ENCODE measurements around the gene COA8.

COA8 gene

DNA sequence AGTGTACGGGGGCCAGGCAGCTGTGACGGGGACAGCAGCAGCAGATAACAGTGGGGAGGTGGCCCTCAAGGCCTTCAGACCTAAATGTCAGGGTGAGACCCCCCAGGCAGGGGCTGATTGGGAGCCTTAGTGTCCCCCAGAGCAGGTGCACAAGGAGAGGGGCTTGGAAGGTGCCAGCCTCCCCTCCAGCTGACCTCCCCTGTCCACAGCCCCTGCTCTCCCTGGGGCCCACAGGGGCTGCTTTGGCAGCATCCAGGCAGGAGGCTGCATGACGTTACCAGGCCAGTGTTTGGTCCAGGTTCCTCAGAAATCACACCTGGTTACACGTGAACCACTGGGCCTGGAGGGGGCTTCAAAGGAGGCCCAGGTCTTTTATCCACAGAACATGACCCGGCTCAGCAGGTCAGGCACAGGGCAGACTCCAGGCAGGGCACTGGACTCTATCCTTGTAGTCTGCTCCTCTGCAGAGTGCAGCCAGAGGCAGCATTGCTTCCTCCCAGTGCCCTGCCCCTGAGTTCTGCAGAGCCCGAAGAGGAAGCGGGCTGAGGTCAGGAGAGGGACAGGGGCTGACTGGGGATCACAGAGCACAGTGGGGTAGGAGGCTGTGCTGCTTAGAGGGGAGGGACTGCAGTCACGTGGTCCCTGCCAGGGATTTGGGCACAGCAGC lies 36.4 kb upstream of the COA8 start:
- DNase-seq = no peak

DNA sequence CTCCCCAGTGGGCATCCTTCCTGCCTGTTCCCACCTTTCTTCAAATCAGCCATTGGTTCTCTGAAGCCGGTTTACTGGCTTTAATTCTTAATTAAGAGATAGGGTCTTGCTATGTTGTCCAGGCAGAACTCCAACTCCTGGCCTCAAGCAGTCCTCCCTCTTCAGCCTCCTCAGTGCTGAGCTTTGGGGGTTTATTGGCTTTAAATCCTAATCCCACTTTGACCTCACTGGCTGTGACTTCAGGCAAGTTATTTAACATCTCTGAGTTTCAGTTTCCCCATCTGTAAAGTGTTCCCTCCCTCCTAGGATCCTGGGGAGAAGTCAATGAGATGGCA lies 35.9 kb upstream of the COA8 start:
- no peak for DNase-seq

DNA sequence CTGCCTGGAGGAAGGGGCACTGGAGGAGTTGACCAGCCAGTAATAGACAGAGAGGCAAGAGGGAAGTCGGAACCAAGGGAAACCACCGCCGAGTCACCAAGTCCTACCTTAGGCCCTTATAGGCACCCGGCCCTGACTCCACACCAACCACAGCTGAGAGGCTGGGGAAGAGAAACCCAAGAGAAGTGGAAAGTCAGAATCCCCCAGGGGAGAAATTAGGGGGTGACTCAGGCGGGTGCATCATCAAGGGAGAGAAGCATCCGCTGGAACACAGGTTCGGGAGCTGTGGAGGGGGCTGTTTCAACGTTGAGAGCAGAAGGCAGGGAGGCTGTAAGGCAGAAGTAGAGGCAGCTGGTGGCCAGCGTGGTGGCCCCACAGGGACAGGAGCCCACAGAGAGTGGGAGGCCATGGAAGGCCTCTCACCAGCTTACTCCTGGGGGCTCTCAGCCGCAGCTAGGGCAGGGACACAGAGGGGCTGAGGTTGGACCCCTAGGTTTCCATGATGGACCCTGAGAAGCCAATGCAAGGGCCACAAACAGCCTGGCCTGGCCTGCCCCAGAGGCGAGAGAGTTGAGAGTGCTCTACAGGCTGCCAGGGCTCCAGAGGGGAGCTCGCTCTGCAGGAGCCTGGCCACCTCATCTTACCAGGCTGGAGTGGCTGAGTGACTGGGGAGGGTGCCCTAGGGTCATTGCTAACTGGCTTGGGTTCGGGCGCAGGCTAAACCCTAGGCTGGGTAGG lies 35.2 kb upstream of the COA8 start:
- no peak for DNase-seq

DNA sequence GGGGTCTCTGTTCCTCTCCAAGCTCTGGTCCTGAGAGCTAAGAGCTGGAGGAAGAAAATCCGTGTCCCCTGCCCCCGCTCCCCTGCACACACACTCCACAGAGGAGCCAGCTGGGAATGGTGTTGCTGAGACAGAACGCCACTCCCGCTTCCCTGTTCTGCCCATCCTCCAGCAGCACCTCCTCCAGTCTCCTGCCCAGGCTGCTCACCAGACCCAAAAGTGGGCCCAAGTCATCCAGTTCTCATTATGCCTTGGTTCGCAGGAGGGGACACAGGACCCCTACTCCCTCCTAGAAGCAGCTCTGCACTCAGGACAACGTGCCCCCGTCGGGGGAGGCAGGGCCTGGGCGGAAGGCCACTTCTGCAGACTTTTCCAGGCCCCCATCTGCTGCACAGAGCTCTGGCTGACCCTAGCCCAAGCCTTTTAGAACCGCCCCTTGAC lies 34.6 kb upstream of the COA8 start:
- DNase-seq = peak; percentile 14 to 66 (median 45)

DNA sequence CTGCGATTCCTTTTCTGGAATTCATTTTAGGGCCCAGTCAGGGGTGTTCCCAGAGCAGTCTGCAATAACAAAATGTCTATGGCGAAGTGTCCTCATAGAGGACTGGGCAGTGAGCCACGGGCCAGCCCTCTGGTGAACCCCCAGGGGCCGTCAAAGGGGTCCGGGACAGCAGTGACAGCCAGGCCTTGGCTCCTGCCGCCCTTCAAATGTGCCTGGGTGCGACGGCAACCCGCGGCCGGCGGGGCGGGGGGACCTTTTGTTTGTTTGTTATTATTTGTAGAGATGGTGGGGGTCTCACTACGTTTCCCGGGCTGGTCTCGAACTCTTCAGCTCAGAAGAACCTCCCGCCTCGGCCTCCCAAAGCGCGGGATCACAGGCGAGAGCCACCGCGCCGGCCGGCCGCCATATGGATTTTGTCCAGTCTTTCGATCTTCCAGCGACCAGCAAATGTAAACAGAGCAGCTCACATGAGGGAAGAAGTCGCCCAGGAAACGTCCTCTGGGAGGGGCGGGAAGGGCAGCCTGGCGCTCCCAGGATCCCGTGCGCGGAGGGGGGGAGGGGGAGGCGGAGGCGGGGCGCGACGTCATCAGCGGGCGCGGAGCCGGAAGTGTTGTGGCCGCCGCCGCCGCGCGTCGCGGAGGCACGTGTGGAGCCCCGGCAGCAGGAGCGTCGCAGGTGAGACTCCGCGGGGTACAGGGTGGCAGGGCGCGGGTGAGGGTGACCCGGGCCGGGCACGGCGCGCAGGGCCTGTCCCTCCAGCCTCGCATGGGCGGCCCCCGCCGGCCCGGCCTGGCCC lies 34.0 kb upstream of the COA8 start, which contains the start of gene TRMT61A:
Gene TRMT61A (plus strand): TSS at position 610 of the 796 bp plus-strand sequence. CDS start 783 bp downstream, outside the sequence.
- peak; percentile 88 to 96 (median 92) for DNase-seq

DNA sequence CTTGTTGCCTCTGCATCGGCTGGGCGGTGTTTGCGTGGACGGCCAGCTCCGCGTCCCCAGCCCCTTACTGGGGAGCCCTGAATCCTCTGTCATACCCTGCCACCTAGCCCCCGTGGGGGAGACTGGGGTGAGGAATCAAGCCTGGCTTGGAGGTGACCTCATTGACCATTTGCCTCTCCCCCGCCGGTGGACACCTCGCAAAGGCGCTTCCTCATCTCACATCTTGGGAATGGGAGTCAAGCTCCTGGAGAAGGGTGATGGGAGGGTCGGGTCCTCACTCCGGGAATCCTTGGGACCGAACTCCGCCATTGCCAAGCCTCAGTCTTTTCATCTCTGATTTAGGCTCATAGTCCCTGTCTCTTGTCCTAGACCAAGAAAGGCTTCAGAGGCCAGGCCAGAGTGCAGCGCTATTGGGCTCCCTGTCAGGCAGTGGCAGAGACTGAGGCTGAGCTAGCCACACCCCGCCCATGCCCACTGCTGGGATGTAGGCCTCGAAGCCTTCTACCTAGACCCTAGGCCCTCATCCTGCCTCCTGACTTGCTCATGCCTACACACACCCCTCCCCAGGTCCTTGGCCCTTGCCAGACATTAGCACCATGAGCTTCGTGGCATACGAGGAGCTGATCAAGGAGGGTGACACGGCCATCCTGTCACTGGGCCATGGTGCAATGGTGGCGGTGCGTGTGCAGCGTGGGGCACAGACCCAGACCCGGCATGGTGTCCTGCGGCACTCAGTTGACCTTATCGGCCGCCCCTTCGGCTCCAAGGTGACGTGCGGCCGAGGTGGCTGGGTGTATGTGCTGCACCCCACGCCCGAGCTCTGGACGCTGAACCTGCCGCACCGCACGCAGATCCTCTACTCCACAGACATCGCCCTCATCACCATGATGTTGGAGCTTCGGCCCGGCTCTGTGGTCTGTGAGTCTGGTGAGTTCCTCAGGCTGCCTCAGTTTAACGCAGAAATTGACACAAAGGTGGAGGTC lies 33.1 kb upstream of the COA8 start:
- DNase-seq = no peak

DNA sequence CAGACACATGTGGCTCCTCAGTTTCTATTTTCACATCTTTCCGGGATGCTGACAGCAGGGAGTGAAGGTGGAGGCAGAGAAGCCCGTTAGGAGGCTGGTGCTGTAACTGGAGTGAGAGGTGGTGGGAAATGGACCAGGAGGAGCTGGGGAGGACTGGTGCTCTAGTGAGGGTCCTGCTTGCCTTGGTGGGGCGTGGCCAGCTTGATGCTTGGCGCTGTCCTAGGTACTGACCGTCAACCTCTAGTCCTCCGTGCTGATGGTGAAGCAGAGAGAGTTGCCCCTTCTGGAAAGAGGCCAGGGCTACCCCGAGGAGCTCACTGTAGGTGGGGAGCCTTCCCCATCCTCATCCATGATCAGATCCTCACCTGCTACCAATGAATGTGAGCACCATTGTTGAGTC lies 32.4 kb upstream of the COA8 start:
- no peak for DNase-seq

DNA sequence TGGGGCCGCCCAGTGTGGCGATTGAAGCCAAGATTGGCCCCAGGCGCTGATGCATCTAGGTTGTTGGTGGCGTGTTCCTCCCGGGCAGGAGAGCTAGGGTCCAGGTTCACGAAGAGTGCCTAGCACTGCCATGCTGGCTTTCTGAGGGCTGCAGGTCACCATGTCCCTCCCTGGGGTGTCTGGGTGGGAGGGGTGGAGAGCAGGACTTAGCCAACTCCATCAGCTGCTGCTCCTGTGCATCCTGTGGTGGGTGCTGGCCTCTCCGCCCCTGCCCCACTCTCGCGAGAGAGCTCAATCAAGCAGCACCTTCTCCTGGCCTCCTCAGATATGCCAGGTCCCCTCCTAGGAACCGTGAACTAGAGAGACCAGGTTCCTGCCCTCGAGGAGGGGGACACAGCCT lies 31.9 kb upstream of the COA8 start:
- no peak for DNase-seq

DNA sequence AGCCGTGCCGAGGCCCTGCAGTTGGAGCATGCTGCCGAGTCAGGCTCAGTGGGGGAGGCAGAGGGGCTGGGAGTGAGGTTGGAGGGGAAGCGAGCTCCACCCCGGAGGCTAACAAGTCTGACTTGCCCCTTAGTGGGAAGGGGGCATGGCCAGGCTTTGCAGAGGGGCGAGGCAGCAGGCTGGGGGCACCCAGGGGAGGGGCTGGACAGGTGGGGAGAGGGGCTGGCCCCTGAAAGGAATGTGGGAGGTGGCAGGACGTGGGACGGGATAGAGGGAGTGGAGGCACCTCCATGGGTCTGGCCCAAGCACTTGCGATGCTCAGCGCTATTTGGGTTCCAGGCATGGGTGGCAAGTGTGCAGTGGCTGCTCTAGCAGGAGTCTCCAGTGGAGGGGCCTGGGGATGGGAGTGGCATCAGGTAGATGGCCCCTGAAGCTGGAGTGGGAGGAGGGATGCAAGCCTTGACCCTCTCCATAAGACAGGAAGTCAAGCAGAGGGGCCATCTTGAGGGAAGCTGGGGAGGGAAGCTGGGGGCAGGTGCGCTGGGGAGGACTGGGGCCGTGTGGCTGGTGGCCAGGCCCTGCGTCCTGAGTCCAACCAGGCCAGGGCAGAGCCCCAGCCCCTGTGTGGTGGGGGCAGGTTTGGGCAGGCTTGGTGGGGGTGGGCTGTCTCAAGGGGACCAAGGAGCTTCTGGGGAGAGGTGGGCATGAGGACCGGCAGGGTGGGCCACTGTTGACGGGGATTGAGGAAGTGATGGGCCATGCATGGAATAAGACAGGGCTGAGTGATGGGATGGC lies 31.1 kb upstream of the COA8 start:
- DNase-seq = no peak

DNA sequence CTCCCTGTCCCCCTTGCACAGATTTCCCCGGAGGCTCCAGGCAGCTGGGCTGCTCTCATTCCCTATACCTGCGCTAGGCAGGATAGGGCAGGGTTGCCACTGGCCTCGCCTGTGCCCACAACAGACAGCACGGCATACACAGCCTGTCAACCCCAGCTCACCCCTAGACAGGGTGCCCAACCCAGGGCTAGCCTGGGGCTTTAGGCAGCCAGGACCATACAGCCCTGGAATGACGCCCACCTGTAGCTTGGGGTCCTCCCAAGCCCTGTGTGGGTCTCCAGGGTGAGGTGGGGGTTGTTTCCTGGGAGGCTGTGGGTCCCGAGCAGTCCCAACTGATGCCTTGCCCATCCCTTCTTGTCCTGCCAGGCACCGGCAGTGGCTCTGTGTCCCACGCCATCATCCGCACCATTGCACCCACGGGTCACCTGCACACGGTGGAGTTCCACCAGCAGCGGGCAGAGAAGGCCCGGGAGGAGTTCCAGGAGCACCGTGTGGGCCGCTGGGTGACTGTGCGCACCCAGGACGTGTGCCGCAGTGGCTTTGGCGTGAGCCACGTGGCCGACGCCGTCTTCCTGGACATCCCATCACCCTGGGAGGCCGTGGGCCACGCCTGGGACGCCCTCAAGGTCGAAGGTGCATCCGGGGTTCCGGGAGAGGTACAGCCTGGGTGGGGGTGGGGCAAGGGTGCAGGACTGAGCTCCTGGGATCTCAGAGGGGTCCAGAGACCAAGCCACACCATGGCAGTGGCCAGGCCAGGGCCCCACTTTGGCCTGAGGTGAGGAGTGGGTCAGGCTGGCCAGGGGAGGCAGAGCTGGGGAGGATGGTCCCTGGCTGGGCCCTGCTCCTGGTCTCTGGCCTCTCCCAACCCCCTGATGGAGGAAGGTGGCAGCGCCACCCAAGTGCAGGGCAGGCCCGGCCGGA lies 30.3 kb upstream of the COA8 start:
- no peak for DNase-seq

DNA sequence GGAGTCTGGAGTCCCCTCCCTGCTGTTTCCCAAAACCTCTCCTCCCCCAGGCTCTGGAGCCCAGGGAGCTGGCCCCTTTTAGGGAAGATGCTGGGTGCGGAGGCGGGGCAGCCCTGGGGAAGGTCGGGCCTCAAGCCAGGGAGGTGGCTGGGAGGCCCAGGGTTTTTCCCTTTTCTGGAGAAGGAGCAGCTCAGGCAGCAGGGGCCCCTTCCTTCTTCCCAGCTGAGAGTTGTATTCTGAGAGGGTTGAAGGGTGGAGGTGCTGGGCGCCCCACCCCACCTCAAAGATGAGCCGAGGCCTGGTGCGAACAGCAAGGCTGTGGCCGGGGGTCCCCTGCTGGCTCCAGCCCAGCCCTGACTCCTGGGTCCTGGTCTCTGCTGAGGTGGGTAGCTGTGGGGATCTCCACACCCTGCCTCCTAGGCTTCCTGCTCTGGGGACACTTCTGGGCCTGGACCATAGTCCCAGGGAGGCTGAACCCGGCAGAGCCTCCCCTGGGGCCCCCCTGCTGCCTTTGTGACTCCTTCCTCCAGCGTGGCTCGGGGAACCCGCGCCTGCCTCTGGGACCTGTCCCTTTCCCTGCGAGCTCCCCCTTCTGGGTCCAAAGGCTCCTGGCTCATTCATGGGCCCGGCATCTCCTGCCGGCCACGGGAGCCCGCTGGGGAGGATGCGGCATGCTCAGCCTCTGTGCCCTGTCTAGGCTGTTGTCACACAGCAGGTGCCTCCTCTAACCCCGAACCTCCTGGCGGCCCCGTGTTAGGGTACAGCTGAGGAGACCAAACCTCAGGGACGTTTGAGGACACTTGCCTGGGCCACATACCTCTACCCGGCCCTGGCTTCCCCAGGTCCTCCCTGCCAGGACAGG lies 29.4 kb upstream of the COA8 start:
- no peak for DNase-seq

DNA sequence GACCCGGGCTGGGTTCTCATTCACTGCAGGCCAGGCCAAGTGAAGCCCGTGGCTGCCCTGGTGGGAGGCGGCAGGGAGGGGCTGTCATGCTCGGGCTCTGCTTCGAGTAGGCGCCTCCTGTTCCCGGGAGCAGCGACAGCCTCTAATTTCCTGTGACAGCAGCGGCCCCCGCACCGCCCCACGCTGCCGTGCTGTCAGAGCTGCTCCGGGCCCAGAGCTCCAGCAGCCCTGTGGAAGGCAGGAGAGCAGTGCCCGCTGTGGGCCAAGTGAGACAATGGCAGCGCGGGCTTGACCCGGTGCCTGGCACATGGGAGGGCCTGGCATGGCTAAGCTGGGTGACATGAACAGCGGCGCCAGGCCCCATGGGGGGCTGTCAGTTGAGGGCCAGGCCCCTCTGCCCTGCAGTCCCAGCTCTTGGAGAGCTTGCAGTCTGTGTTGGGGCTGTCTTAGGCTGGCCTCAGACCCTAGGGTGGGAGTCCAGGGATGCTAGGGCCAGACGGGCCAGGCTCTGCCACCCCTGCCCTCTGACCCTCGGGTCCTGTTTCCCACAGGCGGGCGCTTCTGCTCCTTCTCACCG lies 28.7 kb upstream of the COA8 start:
- no peak for DNase-seq

DNA sequence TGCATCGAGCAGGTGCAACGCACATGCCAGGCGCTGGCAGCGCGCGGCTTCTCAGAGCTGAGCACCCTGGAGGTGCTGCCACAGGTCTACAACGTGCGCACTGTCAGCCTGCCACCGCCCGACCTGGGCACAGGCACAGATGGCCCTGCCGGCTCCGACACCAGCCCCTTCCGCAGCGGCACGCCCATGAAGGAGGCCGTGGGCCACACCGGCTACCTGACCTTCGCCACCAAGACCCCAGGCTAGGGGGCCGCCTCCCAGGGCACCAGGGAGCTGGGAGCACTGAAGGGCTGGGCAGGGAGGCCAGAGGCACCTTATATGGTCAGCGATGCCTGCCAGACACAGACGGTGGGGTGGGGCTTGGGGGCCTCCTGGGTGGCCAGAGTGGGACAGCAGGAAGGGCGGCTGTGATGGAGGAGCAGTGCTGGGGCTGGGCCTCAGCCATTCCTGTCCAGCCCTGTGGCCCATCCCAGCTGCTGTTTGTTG lies 28.1 kb upstream of the COA8 start:
- no peak for DNase-seq

DNA sequence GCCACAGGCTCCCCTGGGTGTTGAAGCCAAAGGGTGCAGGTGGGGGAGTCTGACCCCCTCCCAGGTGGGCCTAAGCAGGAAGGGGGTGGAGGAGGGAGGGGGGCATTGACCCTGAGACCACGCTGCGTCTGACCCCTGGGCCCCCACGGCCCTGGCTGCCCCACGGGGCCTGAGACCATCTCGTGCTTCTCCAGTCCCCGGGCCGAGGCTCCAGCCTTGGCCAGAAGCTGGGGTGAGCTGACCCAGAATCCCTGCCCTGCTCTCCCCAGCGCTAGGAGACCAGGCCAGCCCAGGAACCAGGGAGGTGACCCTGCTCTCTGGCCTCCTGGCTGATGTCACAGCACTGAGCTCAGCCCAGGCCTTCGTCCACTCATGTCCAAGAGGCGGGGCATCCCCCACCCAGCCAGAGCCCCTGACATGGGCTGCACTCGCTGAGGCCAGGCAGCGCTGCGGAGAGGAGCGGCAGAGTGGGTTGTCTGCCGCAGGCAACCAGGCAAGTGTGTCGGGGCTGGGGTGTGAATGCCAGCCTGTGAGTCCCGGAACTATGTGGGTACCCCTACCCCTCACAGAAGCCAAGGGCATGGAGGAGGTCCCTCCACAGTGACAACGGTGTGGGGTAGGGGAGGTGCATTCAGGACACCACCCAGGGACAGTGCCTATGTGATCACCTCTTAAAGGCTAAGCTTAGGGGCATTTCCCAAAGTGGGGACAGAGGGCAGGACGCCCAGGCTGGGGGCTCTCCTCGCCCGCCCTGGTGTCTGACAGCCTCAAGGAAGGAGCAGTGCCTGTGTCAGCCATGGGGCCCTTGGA lies 27.5 kb upstream of the COA8 start:
- no peak for DNase-seq

DNA sequence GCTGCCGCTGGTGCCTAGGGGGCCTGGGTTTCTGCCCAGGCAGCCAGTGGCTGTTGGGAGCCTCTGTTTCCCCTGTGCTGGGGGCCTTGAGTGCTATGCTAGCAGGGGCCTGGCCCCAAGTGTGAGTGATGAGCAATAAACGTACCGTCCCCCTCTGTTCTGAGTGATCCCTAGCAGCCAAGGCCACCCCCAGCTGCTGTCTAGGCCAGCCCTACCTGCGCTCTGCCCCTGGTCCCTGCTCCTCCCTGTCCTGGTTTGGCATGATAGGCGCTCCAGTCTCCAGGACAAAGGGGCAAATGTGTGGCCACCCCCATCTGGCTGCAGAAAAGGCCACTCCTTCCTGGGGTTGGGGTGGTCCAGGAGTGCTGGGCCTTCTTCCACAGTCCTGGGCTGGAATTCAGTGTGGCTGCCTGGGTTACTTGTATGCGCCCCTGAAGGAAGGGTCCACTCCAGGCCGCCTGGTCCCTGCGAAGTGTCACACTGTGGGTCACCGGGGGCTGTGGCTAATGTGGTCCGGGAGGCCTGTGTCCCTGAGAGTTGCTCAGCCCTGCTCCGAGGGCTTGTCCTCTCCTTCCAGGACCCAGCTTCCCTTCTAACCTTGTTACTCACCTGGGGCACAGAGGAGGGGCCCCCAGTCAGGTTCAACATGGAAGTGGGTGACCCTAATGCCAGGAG lies 26.7 kb upstream of the COA8 start:
- DNase-seq = no peak

DNA sequence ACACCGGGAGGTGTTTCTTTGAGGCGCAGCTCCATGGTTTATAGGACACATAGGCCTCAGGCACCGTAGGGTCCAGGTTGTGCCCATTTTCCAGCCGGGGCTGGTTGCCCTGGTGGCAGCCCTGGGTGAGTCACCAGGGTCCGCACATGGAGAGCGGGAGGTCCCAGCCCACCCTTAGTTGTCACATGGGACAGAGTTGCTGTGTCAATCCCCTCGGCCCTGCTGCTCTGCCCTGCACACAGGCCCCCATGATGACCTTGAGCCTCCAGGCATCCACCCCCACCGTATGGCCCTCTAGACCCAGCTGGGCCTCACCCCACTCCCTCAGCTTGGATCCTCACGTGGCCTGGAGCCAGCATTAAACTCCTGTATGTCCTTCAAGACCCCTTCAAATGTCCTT lies 26.1 kb upstream of the COA8 start:
- no peak for DNase-seq

DNA sequence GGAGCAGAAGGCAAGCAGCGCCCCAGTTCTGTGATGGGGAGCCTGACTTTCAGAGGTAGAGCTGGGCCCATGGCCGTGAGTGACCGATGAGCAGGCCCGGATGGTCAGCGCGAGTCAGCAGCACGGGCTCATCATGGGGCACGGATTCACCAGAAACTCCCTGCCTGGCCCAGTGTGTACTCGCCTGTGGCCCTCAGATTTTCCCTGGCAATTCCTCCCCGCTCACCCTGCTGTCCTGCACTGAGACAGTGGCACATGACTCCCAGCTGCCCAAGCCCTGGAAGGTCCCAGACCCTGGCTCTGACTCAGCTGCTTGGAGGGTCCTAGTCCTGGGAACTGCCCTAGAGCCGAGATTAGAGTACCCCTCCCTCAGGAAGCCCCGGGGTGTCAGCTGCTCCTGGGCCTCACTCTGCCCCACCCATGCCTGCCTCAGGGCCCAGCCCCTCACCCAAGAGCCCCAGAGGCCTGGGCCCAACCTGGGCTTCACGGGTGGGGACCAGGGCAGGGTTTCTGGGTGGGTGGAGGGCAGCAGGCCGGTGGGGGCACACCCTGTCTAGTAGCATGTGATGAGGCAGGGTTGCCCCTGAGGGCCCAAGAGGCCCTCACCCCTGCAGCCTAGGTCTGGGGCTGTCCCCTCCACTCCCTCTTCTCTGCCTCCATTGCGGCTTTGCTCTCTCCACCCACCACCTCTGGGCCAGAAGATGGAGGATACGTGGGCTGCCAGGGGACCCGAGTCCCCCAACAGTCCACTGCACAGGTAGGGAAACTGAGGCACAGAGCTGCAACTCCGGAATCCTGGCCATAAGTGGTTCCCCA lies 25.4 kb upstream of the COA8 start:
- no peak for DNase-seq

Data from NCI-H1417 (cell line).